Tibial nerve (tissue), 4 donors: ENCODE data around the gene GCDH. TPM values are rescaled to one million over a fixed set of nuclear protein-coding genes. Genes with fewer than 3 reads are reported as not detected.

Experiments used
- DNase-seq, 2 donors: peaks; one replicate each; pipeline ENCODE4 v3.0.0-alpha.2; 2019; ENCODE audit warnings: low spot score in 2 of 2
- H3K27ac ChIP-seq, 4 donors: fragments of 200-600 bp; sonication (generic) in 3 of 4; one replicate each; pipeline ENCODE4 v1.5.1; 2017 to 2019; ENCODE audit warnings: mild to moderate bottlenecking in 1 of 4
- H3K27me3 ChIP-seq, 2 donors: fragments of 200-600 bp; sonication (generic) in 1 of 2; one replicate each; pipeline versions ENCODE4 v1.5.1 to v1.6.0; 2017 to 2019
- H3K36me3 ChIP-seq, 3 donors: fragments of 200-600 bp; sonication (generic); one replicate each; pipeline ENCODE4 v1.5.1; 2018 to 2019
- H3K4me1 ChIP-seq, 4 donors: fragments of 200-600 bp; sonication (generic) in 3 of 4; one replicate each; pipeline ENCODE4 v1.5.1; 2017 to 2019
- H3K4me3 ChIP-seq, 4 donors: fragments of 200-600 bp; sonication (generic) in 3 of 4; one replicate each; pipeline ENCODE4 v1.5.1; 2017 to 2019; ENCODE audit warnings: mild to moderate bottlenecking in 1 of 4, moderate library complexity in 1 of 4
- H3K9me3 ChIP-seq, 4 donors: fragments of 200-600 bp; sonication (generic) in 3 of 4; one replicate each; pipeline ENCODE4 v1.5.1; 2017 to 2019
- EP300 ChIP-seq, 2 donors: sonication (generic); formaldehyde crosslinking; IDR thresholded peaks; one replicate each; pipeline ENCODE4 v1.6.1; 2017; ENCODE audit warnings: antibody characterized with exemption in 2 of 2, mild to moderate bottlenecking in 1 of 2
- POLR2A ChIP-seq, 2 donors: fragments of 450-650 bp; IDR thresholded peaks; one replicate each; pipeline ENCODE4 v1.6.1; 2017; ENCODE audit warnings: antibody characterized with exemption in 2 of 2, mild to moderate bottlenecking in 2 of 2, moderate library complexity in 2 of 2
- WGBS, 2 donors: methylation state at CpG; one replicate each; pipeline ENCODE4 v1.1.5; 2018; 5-methylcytosine and 5-hydroxymethylcytosine counted together
- total RNA-seq, 4 donors: library from RNA; depleted of rRNA; stranded (reverse); fragments of >200 nt; gene quantifications; one replicate each; pipeline ENCODE4 v1.1.0, GENCODE V29; 2016
- TF ChIP-seq, protein P1 (sequence below), 5 experiments: fragments of 200-600 bp in 3 of 5; fragments of 450-650 bp in 2 of 5; sonication (generic) in 3 of 5; IDR thresholded peaks; one replicate each; pipeline ENCODE4 v1.5.1; 2016 to 2019; ENCODE audit warnings: antibody characterized with exemption in 5 of 5, mild to moderate bottlenecking in 3 of 5, moderate library complexity in 2 of 5

Gene GCDH
- total RNA-seq, 4 donors from 2014 or later: 50.4 to 68.0 (median 64.6) TPM

DNA sequence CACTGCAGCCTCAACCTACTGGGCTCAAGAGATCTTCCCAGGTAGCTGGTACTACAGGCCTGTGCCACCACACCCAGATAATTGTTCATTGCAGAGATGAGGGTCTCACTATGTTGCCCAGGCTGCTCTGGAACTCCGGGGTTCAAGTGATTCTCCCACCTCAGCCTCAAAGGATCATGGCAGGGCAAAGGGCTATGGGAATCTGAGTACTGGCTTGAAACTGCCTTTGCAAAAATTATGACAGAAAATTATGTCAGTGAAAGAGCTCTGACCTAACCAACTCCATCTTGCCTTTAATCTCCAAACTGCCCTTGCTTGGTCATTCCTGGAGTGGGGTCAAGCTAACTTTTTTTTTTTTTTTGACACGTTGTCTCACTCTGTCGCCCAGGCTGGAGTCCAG lies 8.4 kb upstream of the GCDH start:
- TF ChIP-seq, protein P1, sequence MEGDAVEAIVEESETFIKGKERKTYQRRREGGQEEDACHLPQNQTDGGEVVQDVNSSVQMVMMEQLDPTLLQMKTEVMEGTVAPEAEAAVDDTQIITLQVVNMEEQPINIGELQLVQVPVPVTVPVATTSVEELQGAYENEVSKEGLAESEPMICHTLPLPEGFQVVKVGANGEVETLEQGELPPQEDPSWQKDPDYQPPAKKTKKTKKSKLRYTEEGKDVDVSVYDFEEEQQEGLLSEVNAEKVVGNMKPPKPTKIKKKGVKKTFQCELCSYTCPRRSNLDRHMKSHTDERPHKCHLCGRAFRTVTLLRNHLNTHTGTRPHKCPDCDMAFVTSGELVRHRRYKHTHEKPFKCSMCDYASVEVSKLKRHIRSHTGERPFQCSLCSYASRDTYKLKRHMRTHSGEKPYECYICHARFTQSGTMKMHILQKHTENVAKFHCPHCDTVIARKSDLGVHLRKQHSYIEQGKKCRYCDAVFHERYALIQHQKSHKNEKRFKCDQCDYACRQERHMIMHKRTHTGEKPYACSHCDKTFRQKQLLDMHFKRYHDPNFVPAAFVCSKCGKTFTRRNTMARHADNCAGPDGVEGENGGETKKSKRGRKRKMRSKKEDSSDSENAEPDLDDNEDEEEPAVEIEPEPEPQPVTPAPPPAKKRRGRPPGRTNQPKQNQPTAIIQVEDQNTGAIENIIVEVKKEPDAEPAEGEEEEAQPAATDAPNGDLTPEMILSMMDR (IDR thresholded peaks at IDR 0.05): no peak
- no peak for DNase-seq
- Histone ChIP-seq H3K9me3 (peaks cover 0 to 15% (median 0%) of the 10 kb centered on the region in 4 donors), H3K4me3 (no peak overlapping the region), H3K27me3 (peaks cover 0 to 38% of the 10 kb centered on the region in 2 donors), H3K4me1 (peaks cover 0 to 29% (median 11%) of the 10 kb centered on the region in 4 donors), H3K36me3 (peaks cover 0 to 15% (median 8%) of the 10 kb centered on the region in 3 donors), H3K27ac (no peak overlapping the region)
- WGBS, 2 donors: 86 to 90% methylated on average over 3 of the region's 3 CpGs

DNA sequence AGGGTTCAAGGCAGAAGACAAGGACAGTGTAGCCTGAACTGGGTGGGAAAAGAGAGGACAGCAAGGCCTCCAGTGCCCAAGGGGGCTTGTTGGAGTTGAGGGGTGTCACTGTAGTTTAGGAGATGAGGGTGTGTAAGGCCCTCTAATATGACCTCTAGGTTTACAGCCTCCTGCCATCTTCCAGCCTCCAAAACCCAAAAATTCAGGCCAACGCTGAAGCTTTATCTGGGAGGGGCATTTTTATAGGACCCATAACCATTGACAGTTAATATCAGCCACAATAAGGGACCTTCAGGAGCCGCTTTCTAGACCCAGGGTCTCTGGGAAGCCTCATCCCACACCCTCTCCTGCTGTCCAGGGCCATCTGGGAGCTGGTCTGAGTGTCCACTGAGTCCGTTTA lies 6.8 kb upstream of the GCDH start:
- Histone ChIP-seq H3K4me3 (no peak overlapping the region), H3K27ac (no peak overlapping the region), H3K9me3 (peaks cover 0 to 15% (median 0%) of the 10 kb centered on the region in 4 donors), H3K27me3 (peaks cover 0 to 38% of the 10 kb centered on the region in 2 donors), H3K36me3 (no peaks in the 10 kb centered on the region), H3K4me1 (peaks cover 0 to 29% (median 11%) of the 10 kb centered on the region in 4 donors)
- no peak for DNase-seq
- no peak for TF ChIP-seq EP300 (IDR thresholded peaks at IDR 0.05)
- WGBS, 2 donors: 84 to 89% methylated on average over 3 of the region's 3 CpGs

DNA sequence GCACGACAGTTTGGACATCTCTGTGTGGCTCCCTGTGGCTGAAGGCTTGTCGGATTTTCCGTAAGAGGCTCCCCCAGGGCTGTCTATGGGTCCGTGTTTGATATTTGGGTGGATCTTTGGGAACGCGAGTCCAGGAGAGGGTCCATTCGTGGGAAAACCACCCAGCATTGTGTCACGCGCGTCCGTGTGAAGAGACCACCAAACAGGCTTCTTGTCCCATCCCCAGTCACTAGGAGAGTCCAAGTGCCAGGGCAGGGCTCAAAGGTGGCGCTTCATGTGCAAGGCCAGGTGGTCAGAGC lies 6.4 kb upstream of the GCDH start:
- DNase-seq: no peak
- H3K27me3 ChIP-seq: peaks cover 0 to 38% of the 10 kb centered on the region in 2 donors
- peaks cover 0 to 29% (median 11%) of the 10 kb centered on the region in 4 donors for H3K4me1 ChIP-seq
- no peak overlapping the region for H3K4me3 ChIP-seq
- no peaks in the 10 kb centered on the region for H3K36me3 ChIP-seq
- whole genome bisulfite sequencing, 2 donors: 74 to 93% methylated on average over 3 to 12 of the region's 12 CpGs
- TF ChIP-seq, protein P1 (IDR thresholded peaks at IDR 0.05): no peak
- no peak for TF ChIP-seq EP300 (IDR thresholded peaks at IDR 0.05)
- no peak for TF ChIP-seq POLR2A (IDR thresholded peaks at IDR 0.05)
- no peak overlapping the region for H3K27ac ChIP-seq
- peaks cover 0 to 15% (median 0%) of the 10 kb centered on the region in 4 donors for H3K9me3 ChIP-seq

DNA sequence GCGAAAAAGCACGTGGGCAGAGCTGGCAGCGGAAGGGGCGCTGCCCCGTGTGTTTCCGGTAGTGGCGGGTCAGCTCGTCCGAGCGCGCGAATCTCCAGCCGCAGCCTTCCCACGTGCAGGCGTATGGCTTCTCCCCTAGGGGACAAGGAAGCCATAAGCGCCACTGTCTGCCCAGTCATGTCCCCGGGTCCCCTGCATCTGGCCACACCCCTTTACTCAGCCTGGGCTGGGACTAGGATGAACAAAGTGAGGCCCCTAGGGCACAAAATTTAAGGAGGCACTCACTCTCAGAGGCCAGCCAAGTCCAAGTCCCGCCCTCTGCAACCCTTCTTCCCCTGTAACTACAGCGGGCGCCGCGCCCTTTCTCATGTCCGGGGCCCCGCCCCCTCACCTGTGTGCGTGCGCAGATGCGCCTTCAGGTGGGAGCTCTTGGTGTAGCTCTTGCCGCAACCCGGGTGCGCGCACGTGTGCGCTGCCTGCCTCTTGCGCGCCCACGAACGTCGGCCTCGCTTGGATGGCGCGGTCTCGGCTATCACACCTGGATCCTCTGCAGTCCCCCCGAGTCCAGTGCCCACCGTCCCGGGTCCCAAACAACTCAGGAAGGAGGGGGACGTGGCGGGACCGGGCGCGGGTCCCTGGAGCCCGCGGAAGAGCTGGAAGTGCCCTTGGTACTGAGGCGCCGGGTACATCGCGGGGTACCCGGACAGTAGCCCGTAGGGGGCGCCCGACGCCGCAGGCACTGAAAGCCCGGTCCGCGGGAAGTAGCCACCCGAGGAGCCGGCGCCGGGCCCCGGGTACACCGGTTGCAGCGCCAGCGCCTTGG lies 5.8 kb upstream of the GCDH start:
- Histone ChIP-seq H3K4me3 (peak overlapping the region in 3 of 4 donors; percentile 16 to 42 (median 37)), H3K27me3 (peaks cover 0 to 38% of the 10 kb centered on the region in 2 donors), H3K4me1 (peaks cover 0 to 32% (median 12%) of the 10 kb centered on the region in 4 donors), H3K36me3 (no peaks in the 10 kb centered on the region), H3K9me3 (peaks cover 0 to 15% (median 0%) of the 10 kb centered on the region in 4 donors), H3K27ac (peak overlapping the region in 1 of 4 donors; percentile 9)
- no peak for DNase-seq
- WGBS, 2 donors: 8 to 10% methylated on average over 53 to 64 of the region's 73 CpGs
- TF ChIP-seq, protein P1 (IDR thresholded peaks at IDR 0.05): peak; percentile 46 to 69 (median 55)
- TF ChIP-seq EP300 (IDR thresholded peaks at IDR 0.05): no peak

DNA sequence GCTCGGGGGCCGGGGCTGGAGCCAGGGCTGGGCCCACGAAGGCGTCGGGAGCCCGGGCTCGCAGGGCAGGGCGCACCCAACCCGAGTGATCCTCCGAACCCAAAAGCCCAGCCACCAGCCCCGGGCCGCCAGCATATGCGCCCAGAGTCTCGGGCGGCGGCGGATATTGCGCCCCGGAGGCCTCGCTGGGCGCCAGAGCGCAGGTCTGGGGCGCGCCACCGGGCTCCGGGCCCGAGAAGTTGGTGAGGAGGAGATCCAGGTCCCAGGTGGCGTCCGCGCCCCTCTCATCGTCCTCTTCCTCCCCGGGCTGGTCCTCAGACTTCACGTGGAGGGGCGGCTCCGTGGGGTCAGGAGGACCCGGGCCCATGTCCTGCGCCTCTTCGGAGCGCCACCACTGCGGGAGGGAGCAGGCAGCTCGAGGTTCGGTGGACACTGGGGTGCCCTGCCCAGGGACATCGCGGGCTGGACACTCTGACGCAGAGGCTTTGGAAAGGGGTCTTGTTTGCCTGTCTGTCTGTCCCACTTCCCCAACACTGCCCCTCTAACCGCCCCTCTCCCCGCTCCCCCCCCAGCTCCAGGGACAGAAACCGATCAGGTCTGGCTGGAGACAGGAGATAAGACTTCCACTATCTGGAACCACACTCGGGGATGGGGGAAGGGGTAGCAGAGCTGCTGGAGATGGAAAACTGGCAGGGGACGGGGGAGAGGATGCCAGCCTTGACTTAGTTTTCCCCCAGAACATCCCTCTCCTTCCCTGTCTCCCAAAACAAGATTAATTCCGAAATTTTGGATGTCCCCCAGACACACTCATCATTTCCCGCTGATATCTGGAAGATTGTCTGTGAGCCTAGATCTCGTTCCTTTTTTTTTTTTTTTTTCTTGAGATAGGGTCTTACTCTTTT lies 5.0 kb upstream of the GCDH start:
- Histone ChIP-seq H3K4me1 (peaks cover 0 to 31% (median 10%) of the 10 kb centered on the region in 4 donors), H3K4me3 (peak overlapping the region in 3 of 4 donors; percentile 16 to 42 (median 37)), H3K9me3 (peaks cover 0 to 15% (median 0%) of the 10 kb centered on the region in 4 donors), H3K27ac (peak overlapping the region in 1 of 4 donors; percentile 9), H3K36me3 (no peaks in the 10 kb centered on the region), H3K27me3 (peaks cover 0 to 38% of the 10 kb centered on the region in 2 donors)
- 9 to 13% methylated on average over 28 to 38 of the region's 53 CpGs for WGBS, 2 donors
- no peak for DNase-seq
- TF ChIP-seq, protein P1 (IDR thresholded peaks at IDR 0.05): no peak
- TF ChIP-seq POLR2A (IDR thresholded peaks at IDR 0.05): no peak
- TF ChIP-seq EP300 (IDR thresholded peaks at IDR 0.05): no peak
